DOHH2 (cell line): ENCODE measurements around the gene WWP2.

Experiments used
- H3F3A ChIP-seq: fragments of 200-600 bp; sonication (generic), shearing (Covaris generic); 2 replicates; pipeline ENCODE4 v1.6.0; 2016; ENCODE audit warnings: antibody characterized with exemption, mild to moderate bottlenecking; ENCODE audit not compliant: control insufficient read depth, insufficient read depth
- H3K27ac ChIP-seq: fragments of 200-600 bp; sonication (generic); 2 replicates; pipeline ENCODE4 v1.5.1; 2014; ENCODE audit warnings: low read depth, mild to moderate bottlenecking, low read length, moderate library complexity
- H3K27me3 ChIP-seq: fragments of 200-600 bp; sonication (generic); 2 replicates; pipeline ENCODE4 v1.6.1; 2014; ENCODE audit warnings: mild to moderate bottlenecking, low read length, mixed read lengths; ENCODE audit not compliant: control insufficient read depth
- H3K36me3 ChIP-seq: fragments of 200-600 bp; sonication (generic); 2 replicates; pipeline ENCODE4 v1.6.1; 2014; ENCODE audit warnings: mild to moderate bottlenecking, low read length, moderate library complexity, mixed read lengths; ENCODE audit not compliant: control insufficient read depth
- H3K4me1 ChIP-seq: fragments of 200-600 bp; sonication (generic); 2 replicates; pipeline ENCODE4 v1.6.1; 2014; ENCODE audit warnings: mild to moderate bottlenecking, low read length, mixed read lengths; ENCODE audit not compliant: control insufficient read depth
- H3K4me2 ChIP-seq: fragments of 200-600 bp; sonication (generic); 2 replicates; pipeline ENCODE4 v1.6.0; 2014; ENCODE audit warnings: mild to moderate bottlenecking, low read length, moderate library complexity
- H3K4me3 ChIP-seq: fragments of 200-600 bp; sonication (generic); 2 replicates; pipeline ENCODE4 v1.5.1; 2014; ENCODE audit warnings: mild to moderate bottlenecking, low read length, mixed read lengths
- H3K79me2 ChIP-seq: fragments of 200-600 bp; sonication (generic); 2 replicates; pipeline ENCODE4 v1.6.1; 2014; ENCODE audit warnings: mild to moderate bottlenecking, low read length, mixed read lengths; ENCODE audit not compliant: control insufficient read depth
- H3K9me2 ChIP-seq: fragments of 200-600 bp; sonication (generic); replicated peaks from 2 replicates; pipeline ENCODE4 v1.6.1; 2014; ENCODE audit warnings: mild to moderate bottlenecking, low read length, mixed read lengths; ENCODE audit not compliant: control insufficient read depth
- H3K9me3 ChIP-seq: fragments of 200-600 bp; sonication (generic); 2 replicates; pipeline ENCODE4 v1.6.1; 2014; ENCODE audit warnings: antibody characterized with exemption, low read length, mixed read lengths; ENCODE audit not compliant: control insufficient read depth, insufficient read depth
- H4K20me1 ChIP-seq: fragments of 200-600 bp; sonication (generic); 2 replicates; pipeline ENCODE4 v1.6.0; 2014; ENCODE audit warnings: low read depth, mild to moderate bottlenecking, antibody characterized with exemption, low read length, moderate library complexity; ENCODE audit not compliant: control insufficient read depth, insufficient read depth
- CTCF ChIP-seq: fragments of 200-600 bp; sonication (generic); IDR thresholded peaks from one replicate; pipeline ENCODE4 v1.5.1; 2014; ENCODE audit warnings: antibody characterized with exemption, mild to moderate bottlenecking, low read depth, low read length; ENCODE audit not compliant: poor library complexity, severe bottlenecking
- EZH2phosphoT487 ChIP-seq: fragments of 200-600 bp; sonication (generic); IDR thresholded peaks from 2 replicates; pipeline ENCODE4 v1.6.1; 2017; ENCODE audit warnings: borderline replicate concordance, mild to moderate bottlenecking, antibody characterized with exemption, low read length, moderate library complexity, mixed read lengths

The WWP2 gene

GRCh38 chr16:69863401-69864281 lies 101.5 kb downstream of the WWP2 start:
- Histone ChIP-seq H3K4me3 (no peak overlapping the region), H3K27me3 (no peaks in the 10 kb centered on the region), H3K9me3 (no peaks in the 10 kb centered on the region), H3F3A (no peaks in the 10 kb centered on the region), H3K4me1 (no peaks in the 10 kb centered on the region), H3K27ac (no peak overlapping the region), H3K4me2 (no peak overlapping the region), H3K9me2 (no peaks in the 10 kb centered on the region), H3K79me2 (no peaks in the 10 kb centered on the region), H4K20me1 (no peaks in the 10 kb centered on the region), H3K36me3 (peaks cover 5% of the 10 kb centered on the region)
- TF ChIP-seq CTCF (no peak), EZH2phosphoT487 (no peak)

- no peaks in the 10 kb centered on the region for H3K79me2 ChIP-seq
- no peaks in the 10 kb centered on the region for H4K20me1 ChIP-seq
- H3K9me3 ChIP-seq: no peaks in the 10 kb centered on the region
- H3K27ac ChIP-seq: no peak overlapping the region
- no peak overlapping the region for H3K4me3 ChIP-seq
- no peaks in the 10 kb centered on the region for H3F3A ChIP-seq
- H3K4me1 ChIP-seq: no peaks in the 10 kb centered on the region
- no peaks in the 10 kb centered on the region for H3K27me3 ChIP-seq
- no peaks in the 10 kb centered on the region for H3K36me3 ChIP-seq
- TF ChIP-seq EZH2phosphoT487 (no peak), CTCF (no peak)
- H3K4me2 ChIP-seq: no peak overlapping the region
- no peaks in the 10 kb centered on the region for H3K9me2 ChIP-seq
Measured at GRCh38 chr16:69865701-69866100, 103.6 kb downstream of the WWP2 start.

- no peaks in the 10 kb centered on the region for H3K79me2 ChIP-seq
- no peaks in the 10 kb centered on the region for H4K20me1 ChIP-seq
- no peaks in the 10 kb centered on the region for H3F3A ChIP-seq
- peaks cover 10% of the 10 kb centered on the region; the same call in 1 of the 2 replicates for H3K36me3 ChIP-seq
- H3K4me2 ChIP-seq: no peak overlapping the region
- H3K27me3 ChIP-seq: no peaks in the 10 kb centered on the region
- H3K4me3 ChIP-seq: no peak overlapping the region
- H3K27ac ChIP-seq: no peak overlapping the region
- TF ChIP-seq CTCF (no peak), EZH2phosphoT487 (no peak)
- no peaks in the 10 kb centered on the region for H3K9me3 ChIP-seq
- no peaks in the 10 kb centered on the region for H3K4me1 ChIP-seq
- H3K9me2 ChIP-seq: no peaks in the 10 kb centered on the region
Measured at GRCh38 chr16:69867784-69868560, 105.8 kb downstream of the WWP2 start.
